MCF 10A (cell line): ENCODE measurements around the gene GNG2. TPM values are rescaled to one million over a fixed set of nuclear protein-coding genes. Genes with fewer than 3 reads are reported as not detected.

ENCODE experiments used
- BruUV-seq: library from RNA; stranded (reverse); fragments of 400-500 nt; replicated peaks from 2 replicates; lab custom pipeline; 2021; lab: Mats Ljungman, UMichigan
- CTCF ChIA-PET: fragments of 300-600 bp; sonication (Branson Sonifier 250); formaldehyde crosslinking; extraction: SDS; loops from one replicate; lab custom pipeline; 2021; ENCODE audit warnings: antibody characterized with exemption, inconsistent platforms; lab: Yijun Ruan, JAX
- POLR2A ChIA-PET: fragments of 300-600, 350-650 bp; sonication (Branson Sonifier 250); formaldehyde crosslinking; extraction: SDS; loops from one replicate; lab custom pipeline; 2020; ENCODE audit warnings: antibody characterized with exemption, inconsistent platforms; lab: Yijun Ruan, JAX
- DNase-seq: peaks from one replicate; pipeline ENCODE4 v3.0.0-alpha.2; 2018; ENCODE audit not compliant: unreplicated experiment
- H3K27ac Mint-ChIP-seq: one replicate; pipeline ENCODE4 v1.8.0; 2022; ENCODE audit warnings: mild to moderate bottlenecking, low read depth, mixed read lengths; ENCODE audit not compliant: unreplicated experiment
- H3K27me3 Mint-ChIP-seq: one replicate; pipeline ENCODE4 v1.8.0; 2022; ENCODE audit warnings: mixed read lengths; ENCODE audit not compliant: insufficient read depth, unreplicated experiment
- H3K36me3 Mint-ChIP-seq: one replicate; pipeline ENCODE4 v1.8.0; 2022; ENCODE audit warnings: mild to moderate bottlenecking, moderate library complexity, mixed read lengths; ENCODE audit not compliant: insufficient read depth, unreplicated experiment
- H3K4me1 Mint-ChIP-seq: one replicate; pipeline ENCODE4 v1.8.0; 2022; ENCODE audit warnings: mixed read lengths; ENCODE audit not compliant: insufficient read depth, unreplicated experiment
- H3K4me3 Mint-ChIP-seq: one replicate; pipeline ENCODE4 v1.8.0; 2022; ENCODE audit warnings: mild to moderate bottlenecking, moderate library complexity, mixed read lengths; ENCODE audit not compliant: unreplicated experiment
- H3K9me3 Mint-ChIP-seq: one replicate; pipeline ENCODE4 v1.8.0; 2022; ENCODE audit warnings: mixed read lengths; ENCODE audit not compliant: unreplicated experiment
- CTCF ChIP-seq: fragments of 200-600 bp; IDR thresholded peaks from one replicate; pipeline ENCODE4 v1.8.0; 2022; ENCODE audit warnings: antibody characterized with exemption, mild to moderate bottlenecking; ENCODE audit not compliant: unreplicated experiment
- intact Hi-C: fragments of 100-400 bp; cut with micrococcal nuclease; formaldehyde crosslinking; loops from 2 replicates; pipeline ENCODE4 v1.14.1; 2022
- total RNA-seq: library from RNA; stranded (reverse); gene quantifications from 2 replicates; pipeline ENCODE4 v1.2.3, GENCODE V29; 2022

Gene GNG2
- total RNA-seq, 1 experiment from 2014 or later: 0.28 TPM

DNA sequence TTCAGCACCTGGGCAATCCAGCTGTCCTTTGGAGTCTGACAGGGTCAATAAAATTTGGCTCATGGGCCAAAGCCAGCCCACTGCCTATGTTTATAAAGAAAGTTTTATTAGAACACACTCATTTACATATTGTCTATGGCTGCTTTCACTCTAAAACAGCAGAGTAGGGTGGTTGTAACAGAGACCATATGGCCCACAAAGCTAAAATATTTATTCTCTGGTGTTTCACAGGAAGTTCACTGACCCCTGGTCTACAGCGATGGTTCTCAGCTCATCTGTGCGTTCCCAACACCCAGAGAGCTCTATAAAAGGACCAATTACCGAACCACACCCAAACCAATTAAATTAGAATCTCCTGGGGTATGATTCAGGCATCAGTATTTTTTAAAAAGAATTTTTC is 91.2 kb downstream of the GNG2 start:
- CTCF ChIA-PET: interaction anchor here (0.5 to 2.5 kb wide), 2 partner anchors 27 to 180 kb away, joined by 4 to 11 read pairs; no protein-coding TSS in a partner anchor
- Mint-ChIP-seq H3K4me3 (no peak overlapping the region), H3K36me3 (no peaks in the 10 kb centered on the region), H3K4me1 (no peaks in the 10 kb centered on the region), H3K27me3 (peaks cover 13% of the 10 kb centered on the region), H3K27ac (no peak overlapping the region), H3K9me3 (no peaks in the 10 kb centered on the region)
- no TSS peak for BruUV-seq
- no peak for TF ChIP-seq CTCF
- no peak for DNase-seq
- intact Hi-C loops: no loop called here
- POLR2A ChIA-PET: interaction anchor here (0.6 to 1.2 kb wide), 2 partner anchors 14 to 1905 kb away, joined by 3 to 4 read pairs; no protein-coding TSS in a partner anchor

- Mint-ChIP-seq H3K4me1 (peaks cover 9% of the 10 kb centered on the region), H3K9me3 (peaks cover 10% of the 10 kb centered on the region), H3K27ac (no peak overlapping the region), H3K27me3 (peaks cover 8% of the 10 kb centered on the region), H3K36me3 (no peaks in the 10 kb centered on the region), H3K4me3 (no peak overlapping the region)
- ChIA-PET CTCF (no interaction called here), POLR2A (no interaction called here)
- intact Hi-C loops: no loop called here
- no peak for DNase-seq
- no peak for TF ChIP-seq CTCF
- no TSS peak for BruUV-seq
Observed at GRCh38 chr14:51954031-51954430, 93.6 kb downstream of the GNG2 start.

GRCh38 chr14:51954657-51955056 is 94.2 kb downstream of the GNG2 start:
- POLR2A ChIA-PET: no interaction called here
- H3K27ac Mint-ChIP-seq: no peak overlapping the region
- peaks cover 17% of the 10 kb centered on the region for H3K9me3 Mint-ChIP-seq
- CTCF ChIA-PET: interaction anchor here (0.6 to 1.7 kb wide), 2 partner anchors 24 to 673 kb away, joined by 3 to 4 read pairs; no protein-coding TSS in a partner anchor
- peaks cover 5% of the 10 kb centered on the region for H3K27me3 Mint-ChIP-seq
- H3K4me3 Mint-ChIP-seq: no peak overlapping the region
- DNase-seq: no peak
- intact Hi-C loops: no loop called here
- no TSS peak for BruUV-seq
- no peak for TF ChIP-seq CTCF
- H3K4me1 Mint-ChIP-seq: peaks cover 12% of the 10 kb centered on the region
- H3K36me3 Mint-ChIP-seq: no peaks in the 10 kb centered on the region

GRCh38 chr14:51957950-51958349 is 97.5 kb downstream of the GNG2 start:
- peak; percentile 85 for DNase-seq
- Mint-ChIP-seq H3K27ac (peak overlapping the region; percentile 20), H3K4me1 (peaks cover 17% of the 10 kb centered on the region), H3K4me3 (no peak overlapping the region), H3K27me3 (no peaks in the 10 kb centered on the region), H3K9me3 (peaks cover 24% of the 10 kb centered on the region), H3K36me3 (peaks cover 7% of the 10 kb centered on the region)
- intact Hi-C loops: no loop called here
- no TSS peak for BruUV-seq
- no peak for TF ChIP-seq CTCF
- ChIA-PET CTCF (interaction anchor here (0.6 kb wide), 1 partner anchor 130 kb away, joined by 6 read pairs; no protein-coding TSS in a partner anchor), POLR2A (no interaction called here)
